HCT116 (cell line): ENCODE results near the gene HSPA1A. TPM values are rescaled to one million over a fixed set of nuclear protein-coding genes. Genes with fewer than 3 reads are reported as not detected.

Experiments
- ATAC-seq: fragments of 200-7000 bp; cut with Tn5 transposase; 2 replicates; pipeline ENCODE4 v1.9.1; 2020; ENCODE audit warnings: mild to moderate bottlenecking, moderate library complexity
- BruUV-seq: library from RNA; stranded (reverse); fragments of 400-500 nt; replicated peaks from 2 replicates; lab custom pipeline; 2021; lab: Mats Ljungman, UMichigan
- CTCF ChIA-PET: fragments of 300-600 bp; sonication (Branson Sonifier 250); formaldehyde crosslinking; loops from one replicate; lab custom pipeline; 2021; ENCODE audit warnings: antibody characterized with exemption; lab: Charles Lee
- POLR2A ChIA-PET: fragments of 300-600, 350-600 bp; sonication (Branson Sonifier 250); formaldehyde crosslinking; loops from one replicate; lab custom pipeline; 2021; ENCODE audit warnings: antibody characterized with exemption; lab: Charles Lee
- RAD21 ChIA-PET, 2 experiments: fragments of 300-600 bp; sonication (Branson Sonifier 250); formaldehyde crosslinking; loops; one replicate each; lab custom pipeline; 2023; ENCODE audit warnings: low total read pairs in 2 of 2; ENCODE audit not compliant: uncharacterized antibody in 2 of 2, unreplicated experiment in 2 of 2, low non-redundant PET in 1 of 2; lab: Charles Lee
- DNase-seq: peaks from one replicate; pipeline ENCODE4 v3.0.0-alpha.2; 2010; ENCODE audit warnings: low read depth, low spot score
- H2AFZ ChIP-seq: fragments of 200-600 bp; shearing (Covaris generic), sonication (generic); 2 replicates; pipeline ENCODE4 v1.6.1; 2017; ENCODE audit warnings: low read depth, mixed run types, mixed read lengths, antibody characterized with exemption, low read length; ENCODE audit not compliant: poor library complexity, severe bottlenecking
- H3K27ac ChIP-seq: 2 replicates; pipeline ENCODE4 v1.5.1; 2012; ENCODE audit warnings: low read depth, low read length
- H3K27me3 ChIP-seq: fragments of 200-600 bp; sonication (generic); 2 replicates; pipeline ENCODE4 v1.6.1; 2016; ENCODE audit warnings: mixed run types, low read length, mixed read lengths; ENCODE audit not compliant: insufficient read depth
- H3K36me3 ChIP-seq, 2 experiments: fragments of 200-500 bp in 1 of 2; fragments of 200-600 bp in 1 of 2; sonication (Bioruptor generic) in 1 of 2; sonication (generic) in 1 of 2; 2 replicates each; pipeline versions ENCODE4 v1.5.1 to v1.6.1; 2014 to 2016; ENCODE audit warnings: low read length in 2 of 2, inconsistent platforms in 1 of 2, mixed read lengths in 1 of 2, mixed run types in 1 of 2; ENCODE audit not compliant: insufficient read depth in 2 of 2, control insufficient read depth in 1 of 2
- H3K4me1 ChIP-seq, 2 experiments: fragments of 200-600 bp in 1 of 2; sonication (generic) in 1 of 2; 2 replicates each; pipeline versions ENCODE4 v1.5.1 to v1.6.1; 2012 to 2017; ENCODE audit warnings: low read length in 2 of 2, inconsistent platforms in 1 of 2, mild to moderate bottlenecking in 1 of 2, mixed read lengths in 1 of 2, mixed run types in 1 of 2, moderate library complexity in 1 of 2; ENCODE audit not compliant: insufficient read depth in 2 of 2, control insufficient read depth in 1 of 2
- H3K4me2 ChIP-seq: fragments of 200-600 bp; sonication (generic); 2 replicates; pipeline ENCODE4 v1.6.1; 2017; ENCODE audit warnings: mixed run types, low read length, mixed read lengths
- H3K4me3 ChIP-seq, 2 experiments: fragments of 200-600 bp in 1 of 2; sonication (generic) in 1 of 2; replicated peaks in 1 of 2; 2 replicates each; pipeline ENCODE4 v1.5.1; 2011 to 2016; ENCODE audit warnings: low read length in 2 of 2, control low read depth in 1 of 2, low read depth in 1 of 2, mild to moderate bottlenecking in 1 of 2, mixed read lengths in 1 of 2, mixed run types in 1 of 2
- H3K79me2 ChIP-seq: fragments of 200-600 bp; sonication (generic); 2 replicates; pipeline ENCODE4 v1.6.1; 2017; ENCODE audit warnings: mild to moderate bottlenecking, mixed run types, low read length, moderate library complexity, mixed read lengths; ENCODE audit not compliant: insufficient read depth
- H3K9ac ChIP-seq: fragments of 200-600 bp; sonication (generic); 2 replicates; pipeline ENCODE4 v1.6.1; 2016; ENCODE audit warnings: low read length, mixed read lengths
- H3K9me2 ChIP-seq: fragments of 200-600 bp; sonication (generic), shearing (Covaris generic); 2 replicates; pipeline ENCODE4 v1.6.1; 2017; ENCODE audit warnings: mixed run types, mild to moderate bottlenecking, moderate library complexity; ENCODE audit not compliant: insufficient read depth
- H3K9me3 ChIP-seq, 2 experiments: fragments of 200-500 bp in 1 of 2; fragments of 200-600 bp in 1 of 2; sonication (Bioruptor generic) in 1 of 2; sonication (generic) in 1 of 2; 2 replicates each; pipeline ENCODE4 v1.6.1; 2014 to 2017; ENCODE audit warnings: low read length in 2 of 2, mixed read lengths in 2 of 2, inconsistent platforms in 1 of 2, low read depth in 1 of 2, mild to moderate bottlenecking in 1 of 2, mixed run types in 1 of 2, moderate library complexity in 1 of 2; ENCODE audit not compliant: control insufficient read depth in 1 of 2, insufficient read depth in 1 of 2
- H4K20me1 ChIP-seq: fragments of 200-600 bp; sonication (generic), shearing (Covaris generic); 2 replicates; pipeline ENCODE4 v1.6.1; 2017; ENCODE audit warnings: mixed run types, mild to moderate bottlenecking, moderate library complexity; ENCODE audit not compliant: insufficient read depth
- ATF3 ChIP-seq: IDR thresholded peaks from 2 replicates; pipeline ENCODE4 v1.6.1; 2012
- EGR1 ChIP-seq: IDR thresholded peaks from 2 replicates; pipeline ENCODE4 v1.6.1; 2012; ENCODE audit warnings: low read depth
- FOSL1 ChIP-seq: IDR thresholded peaks from 2 replicates; pipeline ENCODE4 v1.6.1; 2012; ENCODE audit warnings: low read depth
- POLR2A ChIP-seq: IDR thresholded peaks from 2 replicates; pipeline ENCODE4 v1.7.0; 2011; ENCODE audit warnings: borderline replicate concordance; ENCODE audit not compliant: insufficient read depth, insufficient read length; ENCODE audit errors: extremely low read depth
- POLR2AphosphoS5 ChIP-seq: IDR thresholded peaks from 2 replicates; pipeline ENCODE4 v1.6.1; 2011; ENCODE audit warnings: mild to moderate bottlenecking, low read depth, low read length, moderate library complexity
- TCF7L2 ChIP-seq: IDR thresholded peaks from 2 replicates; pipeline ENCODE4 v1.7.0; 2011; ENCODE audit warnings: borderline replicate concordance, inconsistent platforms; ENCODE audit not compliant: insufficient read depth, insufficient read length; ENCODE audit errors: extremely low read depth
- YY1 ChIP-seq: IDR thresholded peaks from 2 replicates; pipeline ENCODE4 v1.6.1; 2011; ENCODE audit warnings: low read length, low read depth, moderate library complexity, mild to moderate bottlenecking; ENCODE audit not compliant: insufficient replicate concordance; ENCODE audit errors: extremely low read depth
- ZFX ChIP-seq: fragments of 450-650 bp; IDR thresholded peaks from 2 replicates; pipeline ENCODE4 v1.6.1; 2017
- intact Hi-C: fragments of 100-400 bp; cut with micrococcal nuclease; formaldehyde crosslinking; loops from 2 replicates; pipeline ENCODE4 v1.10.0; 2022
- total RNA-seq: library from RNA; stranded (reverse); gene quantifications from one replicate; pipeline ENCODE4 v1.2.1, GENCODE V29; 2021; ENCODE audit not compliant: unreplicated experiment

The HSPA1A gene
- total RNA-seq, 1 experiment from 2014 or later, result 5.0 TPM

- intact Hi-C loops, result loop anchor here (1.0 to 2.0 kb wide), 4 partner anchors 20 to 147 kb away; no protein-coding TSS in a partner anchor
- CTCF ChIA-PET, result interaction anchor here (0.7 to 1.5 kb wide), 4 partner anchors 21 to 58 kb away, joined by 5 to 7 read pairs (median 6); partner anchors contain the start of genes LSM2 and VARS1
- peak; percentile 16 for TF ChIP-seq TCF7L2
- peak; percentile 50 for TF ChIP-seq YY1
- TF ChIP-seq ZFX, result no peak
- TF ChIP-seq POLR2A, result peak; percentile 99
- TF ChIP-seq FOSL1, result no peak
- TF ChIP-seq EGR1, result no peak
- TF ChIP-seq ATF3, result no peak
- peak; percentile 100 for TF ChIP-seq POLR2AphosphoS5
- Histone ChIP-seq H3K79me2 (peaks cover 30% of the 10 kb centered on the region), H3K9me2 (no peaks in the 10 kb centered on the region), H3K4me2 (peak within 1 kb of the TSS; percentile 77), H3K4me1 (peaks cover 47 to 71% of the 10 kb centered on the region in 2 experiments), H3K27ac (peak within 1 kb of the TSS; percentile 94), H4K20me1 (peaks cover 4% of the 10 kb centered on the region; the same call in 1 of the 2 replicates), H3K9ac (peak within 1 kb of the TSS; percentile 83), H3K27me3 (no peaks in the 10 kb centered on the region), H3K9me3 (no peaks in the 10 kb centered on the region), H3K4me3 (peak within 1 kb of the TSS; percentile 71 to 72), H3K36me3 (no peaks in the 10 kb centered on the region; a peak in 1 of 4 replicates), H2AFZ (no peak within 1 kb of the TSS)
- RAD21 ChIA-PET, result interaction anchor here in 1 of 2 experiments (0.9 to 2.0 kb wide), 3 partner anchors 21 to 89 kb away, joined by 3 to 5 read pairs (median 4); partner anchors contain the start of genes LSM2 and VARS1
- DNase-seq, result peak; percentile 100
- POLR2A ChIA-PET, result interaction anchor here (0.7 to 1.8 kb wide), 36 partner anchors 8 to 324 kb away, joined by 3 to 49 read pairs (median 6); partner anchors contain the start of genes ABHD16A, BAG6, C6orf47 and CLIC1
- no TSS peak for BruUV-seq
- ATAC-seq, result peak; percentile 87
Observed at GRCh38 chr6:31827286-31828079, 12.1 kb downstream of the HSPA1A start, which contains the start of gene HSPA1B. Gene HSPA1B, plus strand, starts transcription at chr6:31827738. Its CDS starts 213 bp downstream, at chr6:31827951.
